ENCODE measurements around the gene ARL9.

The ARL9 gene

DNA sequence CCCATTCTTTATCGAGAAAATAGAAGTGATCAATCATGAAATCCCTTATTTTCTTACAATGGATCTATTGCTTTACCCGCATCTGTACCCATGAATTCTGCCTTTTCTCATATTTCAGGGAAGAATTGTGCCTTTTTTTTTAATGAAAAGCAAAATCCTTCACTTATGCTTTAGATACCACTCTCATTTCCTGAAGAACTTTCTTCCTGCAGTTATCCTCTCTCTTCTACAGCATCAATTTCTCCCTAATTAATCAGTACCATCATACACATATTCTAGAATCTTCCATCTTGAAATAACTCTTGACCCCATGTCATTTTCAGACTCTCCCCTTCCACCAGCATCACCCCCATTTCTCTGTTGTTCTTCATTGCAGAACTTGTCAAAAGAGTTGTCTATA, 26.6 kb downstream of the ARL9 start:
- no peak for DNase-seq

DNA sequence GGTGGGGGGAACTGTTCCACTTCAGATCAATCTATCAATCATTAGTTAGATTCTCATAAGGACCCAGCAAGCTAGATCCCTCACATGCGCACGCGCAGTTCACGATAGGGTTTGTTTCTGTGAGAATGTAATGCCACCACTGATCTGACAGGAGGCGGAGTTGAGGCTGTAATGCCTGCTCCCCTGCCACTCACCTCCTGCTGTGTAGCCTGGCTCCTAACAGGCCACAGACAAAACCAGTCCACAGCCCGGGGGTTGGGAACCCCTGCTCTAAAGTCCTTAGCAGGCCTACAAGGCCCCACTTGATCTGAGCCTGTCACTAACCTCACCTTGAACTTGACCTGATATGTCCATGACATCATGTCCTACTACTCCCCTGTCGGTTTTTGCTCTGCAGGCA, 30.3 kb downstream of the ARL9 start:
- no peak for DNase-seq

DNA sequence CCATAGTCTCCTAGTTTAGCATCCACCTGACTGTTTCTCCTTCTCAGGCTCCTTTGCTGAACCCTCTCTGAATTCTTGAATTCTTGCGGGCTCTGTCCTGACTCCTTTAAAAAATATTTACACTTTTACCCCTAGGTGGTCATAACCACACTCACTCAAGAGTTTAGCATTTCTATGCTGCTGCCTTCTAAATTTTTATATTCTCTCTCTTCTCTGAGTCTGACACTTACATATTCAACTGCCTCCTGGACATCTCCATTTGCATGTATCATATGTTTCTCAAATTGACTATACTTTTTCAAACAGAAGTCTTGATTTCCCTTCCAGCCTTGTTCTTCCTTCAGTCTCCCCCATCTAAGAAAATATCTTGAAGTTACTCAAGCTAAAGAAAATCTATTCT, 31.6 kb downstream of the ARL9 start:
- DNase-seq: no peak

DNA sequence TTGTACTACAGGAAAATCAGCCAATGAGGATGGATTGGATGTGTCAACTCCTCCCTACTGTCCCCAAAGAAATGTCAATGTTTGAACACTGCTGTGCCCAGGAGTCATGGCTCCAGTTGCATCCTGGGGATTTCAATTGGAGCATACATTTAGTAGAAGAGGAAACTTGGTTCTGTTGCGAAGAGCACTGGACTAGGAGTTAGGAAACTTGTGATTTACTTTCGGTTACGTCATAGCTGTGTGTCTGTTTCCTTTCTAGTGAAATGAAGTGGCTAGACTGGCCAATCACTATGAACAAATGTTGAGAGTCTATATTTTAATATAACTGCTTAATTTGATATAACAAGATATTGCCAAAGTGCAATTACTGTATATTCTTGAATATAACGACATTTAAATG, 35.2 kb downstream of the ARL9 start:
- DNase-seq: no peak

- peak; percentile 54 for DNase-seq
Measured at GRCh38 chr4:56544573-56545131, 39.1 kb downstream of the ARL9 start.

DNA sequence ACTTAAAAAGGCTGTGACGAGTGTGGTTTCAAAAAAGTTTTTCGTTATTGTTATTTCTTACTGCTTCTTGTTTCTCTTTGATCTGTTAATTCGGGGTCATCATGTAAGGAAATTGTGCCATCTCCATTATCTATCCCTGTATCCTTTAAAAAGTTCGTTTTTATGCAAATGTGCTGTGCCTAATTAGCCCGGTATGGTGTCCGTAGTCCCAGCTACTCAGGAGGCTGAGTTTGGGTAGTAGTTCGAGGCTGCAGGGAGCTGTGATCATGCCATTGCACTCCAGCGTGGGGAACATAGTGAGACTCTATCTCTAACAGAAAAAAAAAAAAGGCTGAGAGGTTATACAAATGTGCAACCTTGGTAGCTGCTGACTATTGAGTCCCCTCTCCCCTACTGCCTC, 45.1 kb downstream of the ARL9 start:
- DNase-seq: no peak

GRCh38 chr4:56551516-56551915, 45.9 kb downstream of the ARL9 start:
- no peak for DNase-seq

DNA sequence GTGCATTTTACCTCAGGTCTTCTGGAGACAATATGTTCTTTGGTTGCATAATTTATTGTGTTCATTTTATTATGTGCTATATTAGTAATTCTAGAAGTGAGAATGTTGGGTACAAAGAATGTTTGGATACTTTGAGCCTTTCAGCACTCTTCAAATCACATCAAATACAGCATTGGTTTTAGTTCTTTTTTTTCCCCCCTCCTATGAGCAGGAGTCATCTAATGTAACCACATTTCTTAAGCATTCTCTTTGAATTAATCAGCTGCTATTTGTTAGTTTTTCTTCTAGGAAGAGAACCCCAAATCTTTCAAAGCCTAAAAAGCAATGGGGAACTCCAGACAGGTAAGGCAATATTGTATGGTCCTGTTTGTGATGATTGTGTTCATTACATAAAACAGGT, 46.7 kb downstream of the ARL9 start:
- DNase-seq: no peak

- DNase-seq: no peak
Measured at GRCh38 chr4:56570041-56570440, 64.5 kb downstream of the ARL9 start.

Data from NCI-H446 treated with DMSO at 0.1 percent for 48 hours (cell line).